GM23248 (cell line): Measurements from ENCODE around the gene GRIK3.

Experiments
- EZH2 ChIP-seq: fragments of 200-600 bp; sonication (generic); IDR thresholded peaks from 2 replicates; pipeline ENCODE4 v1.6.1; 2018; ENCODE audit warnings: antibody characterized with exemption, mild to moderate bottlenecking; ENCODE audit not compliant: insufficient read depth, poor library complexity, severe bottlenecking
- EZH2phosphoT487 ChIP-seq: fragments of 200-600 bp; sonication (generic); IDR thresholded peaks from 2 replicates; pipeline ENCODE4 v1.6.1; 2018; ENCODE audit warnings: antibody characterized with exemption, moderate library complexity, mild to moderate bottlenecking, low read depth; ENCODE audit not compliant: insufficient read depth

GRCh38 chr1:36759355-36759754 lies 275.0 kb downstream of the GRIK3 start:
- TF ChIP-seq EZH2 (no peak), EZH2phosphoT487 (no peak)
